Neural crest cell (in vitro differentiated cells): ENCODE results near the gene KIAA0040. TPM values are rescaled to one million over a fixed set of nuclear protein-coding genes. Genes with fewer than 3 reads are reported as not detected.

Experiments used
- DNase-seq: peaks from one replicate; pipeline ENCODE4 v3.0.0; 2021; ENCODE audit warnings: low read depth, mixed read lengths, low spot score
- H3K27ac Mint-ChIP-seq: one replicate; pipeline ENCODE4 v1.8.0; 2021; ENCODE audit warnings: mild to moderate bottlenecking, mixed read lengths; ENCODE audit not compliant: unreplicated experiment
- H3K27me3 Mint-ChIP-seq: 2 replicates; pipeline ENCODE4 v1.8.0; 2021; ENCODE audit warnings: low read depth, mild to moderate bottlenecking, mixed read lengths
- H3K36me3 Mint-ChIP-seq: 2 replicates; pipeline ENCODE4 v1.8.0; 2021; ENCODE audit warnings: low read depth, mild to moderate bottlenecking, mixed read lengths
- H3K4me1 Mint-ChIP-seq: 2 replicates; pipeline ENCODE4 v1.8.0; 2021; ENCODE audit warnings: mixed read lengths
- H3K4me3 Mint-ChIP-seq: one replicate; pipeline ENCODE4 v1.8.0; 2021; ENCODE audit warnings: mild to moderate bottlenecking, mixed read lengths
- H3K9me3 Mint-ChIP-seq: 2 replicates; pipeline ENCODE4 v1.8.0; 2021; ENCODE audit warnings: mixed read lengths
- total RNA-seq: library from RNA; stranded (reverse); gene quantifications from 2 replicates; pipeline ENCODE4 v1.2.1, GENCODE V29; 2021
- TF ChIP-seq, protein P1 (sequence below): fragments of 200-600 bp; sonication (generic); conservative IDR thresholded peaks from 2 replicates; pipeline ENCODE4 v1.5.0; 2021; ENCODE audit warnings: antibody characterized with exemption, mild to moderate bottlenecking

Gene KIAA0040
- total RNA-seq, 1 donor from 2014 or later = 0.42 TPM

DNA sequence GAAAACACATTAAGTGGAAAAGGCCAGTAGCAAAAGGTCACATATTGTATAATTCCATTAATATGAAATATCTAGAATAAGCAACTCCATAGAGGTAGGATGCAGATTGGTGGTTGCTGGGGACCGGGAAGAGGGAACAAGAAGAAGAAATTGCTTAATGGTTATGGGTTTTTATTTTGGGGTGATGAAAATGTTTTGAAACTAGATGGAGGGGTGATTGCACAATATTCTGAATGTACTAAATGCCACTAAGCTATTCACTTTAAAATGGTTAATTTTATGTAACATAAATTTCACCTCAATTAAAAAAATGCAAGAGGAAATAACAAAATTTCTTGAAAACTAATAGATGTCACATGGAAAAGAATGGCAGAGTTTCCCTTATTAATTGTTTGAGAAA, 6.7 kb downstream of the KIAA0040 start:
- no peaks in the 10 kb centered on the region for H3K9me3 Mint-ChIP-seq
- H3K27me3 Mint-ChIP-seq = peaks cover 41% of the 10 kb centered on the region
- no peak overlapping the region for H3K27ac Mint-ChIP-seq
- no peak for DNase-seq
- TF ChIP-seq, protein P1, sequence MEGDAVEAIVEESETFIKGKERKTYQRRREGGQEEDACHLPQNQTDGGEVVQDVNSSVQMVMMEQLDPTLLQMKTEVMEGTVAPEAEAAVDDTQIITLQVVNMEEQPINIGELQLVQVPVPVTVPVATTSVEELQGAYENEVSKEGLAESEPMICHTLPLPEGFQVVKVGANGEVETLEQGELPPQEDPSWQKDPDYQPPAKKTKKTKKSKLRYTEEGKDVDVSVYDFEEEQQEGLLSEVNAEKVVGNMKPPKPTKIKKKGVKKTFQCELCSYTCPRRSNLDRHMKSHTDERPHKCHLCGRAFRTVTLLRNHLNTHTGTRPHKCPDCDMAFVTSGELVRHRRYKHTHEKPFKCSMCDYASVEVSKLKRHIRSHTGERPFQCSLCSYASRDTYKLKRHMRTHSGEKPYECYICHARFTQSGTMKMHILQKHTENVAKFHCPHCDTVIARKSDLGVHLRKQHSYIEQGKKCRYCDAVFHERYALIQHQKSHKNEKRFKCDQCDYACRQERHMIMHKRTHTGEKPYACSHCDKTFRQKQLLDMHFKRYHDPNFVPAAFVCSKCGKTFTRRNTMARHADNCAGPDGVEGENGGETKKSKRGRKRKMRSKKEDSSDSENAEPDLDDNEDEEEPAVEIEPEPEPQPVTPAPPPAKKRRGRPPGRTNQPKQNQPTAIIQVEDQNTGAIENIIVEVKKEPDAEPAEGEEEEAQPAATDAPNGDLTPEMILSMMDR = no peak
- H3K4me3 Mint-ChIP-seq = no peak overlapping the region
- H3K4me1 Mint-ChIP-seq = no peaks in the 10 kb centered on the region
- H3K36me3 Mint-ChIP-seq = no peaks in the 10 kb centered on the region

DNA sequence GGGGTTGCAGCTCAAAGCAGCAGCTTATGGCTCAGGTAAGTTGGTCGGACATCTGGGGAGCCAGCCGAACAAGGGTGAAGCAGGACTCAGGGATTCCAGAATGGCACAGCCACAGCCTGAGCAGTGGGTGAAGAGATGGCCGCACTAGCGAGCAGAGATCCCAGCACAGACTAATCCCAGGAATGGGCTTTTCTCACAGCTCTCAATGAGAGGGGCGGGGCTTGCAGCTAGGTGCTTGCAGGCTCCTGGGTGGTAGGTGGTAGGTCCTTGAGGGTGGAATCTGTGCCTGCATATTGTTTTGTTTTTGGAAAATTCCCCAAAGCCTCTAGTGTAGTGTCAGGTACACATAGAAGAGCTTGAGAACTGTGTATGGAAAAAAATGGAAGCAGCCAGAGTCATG, 9.0 kb downstream of the KIAA0040 start:
- Mint-ChIP-seq H3K4me3 (no peak overlapping the region), H3K36me3 (no peaks in the 10 kb centered on the region), H3K9me3 (no peaks in the 10 kb centered on the region), H3K4me1 (no peaks in the 10 kb centered on the region), H3K27me3 (peaks cover 27% of the 10 kb centered on the region), H3K27ac (no peak overlapping the region)
- no peak for DNase-seq
- TF ChIP-seq, protein P1 = no peak

DNA sequence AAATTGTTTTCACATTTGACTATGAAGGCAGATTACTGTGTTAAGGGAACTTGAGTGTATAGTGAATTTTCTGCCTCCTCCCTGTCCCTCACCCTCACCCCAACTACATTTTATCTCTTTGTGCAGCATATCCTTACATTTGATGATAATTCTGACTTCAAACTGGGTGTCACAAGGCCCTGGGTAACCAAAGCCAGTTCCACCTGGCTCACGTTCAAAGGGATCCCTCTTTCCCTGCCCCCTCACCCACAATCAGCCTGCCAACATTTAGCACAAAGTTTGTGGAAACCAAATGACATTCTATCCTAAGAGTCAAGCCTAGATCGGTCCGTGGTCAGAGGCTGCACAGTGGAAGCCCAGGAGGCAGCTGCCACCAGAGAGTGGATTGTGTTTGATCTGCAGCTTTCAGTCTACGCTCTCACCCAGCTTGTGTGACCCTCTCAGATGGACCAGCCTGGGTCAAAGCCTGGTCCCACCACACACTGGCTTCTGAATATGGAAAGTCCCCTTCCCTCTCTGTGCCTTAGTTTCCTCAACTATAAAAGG, 10.3 kb downstream of the KIAA0040 start:
- no peak overlapping the region for H3K27ac Mint-ChIP-seq
- no peaks in the 10 kb centered on the region for H3K9me3 Mint-ChIP-seq
- peaks cover 22% of the 10 kb centered on the region for H3K27me3 Mint-ChIP-seq
- H3K36me3 Mint-ChIP-seq = no peaks in the 10 kb centered on the region
- H3K4me3 Mint-ChIP-seq = no peak overlapping the region
- DNase-seq = no peak
- no peaks in the 10 kb centered on the region for H3K4me1 Mint-ChIP-seq
- TF ChIP-seq, protein P1 = no peak

DNA sequence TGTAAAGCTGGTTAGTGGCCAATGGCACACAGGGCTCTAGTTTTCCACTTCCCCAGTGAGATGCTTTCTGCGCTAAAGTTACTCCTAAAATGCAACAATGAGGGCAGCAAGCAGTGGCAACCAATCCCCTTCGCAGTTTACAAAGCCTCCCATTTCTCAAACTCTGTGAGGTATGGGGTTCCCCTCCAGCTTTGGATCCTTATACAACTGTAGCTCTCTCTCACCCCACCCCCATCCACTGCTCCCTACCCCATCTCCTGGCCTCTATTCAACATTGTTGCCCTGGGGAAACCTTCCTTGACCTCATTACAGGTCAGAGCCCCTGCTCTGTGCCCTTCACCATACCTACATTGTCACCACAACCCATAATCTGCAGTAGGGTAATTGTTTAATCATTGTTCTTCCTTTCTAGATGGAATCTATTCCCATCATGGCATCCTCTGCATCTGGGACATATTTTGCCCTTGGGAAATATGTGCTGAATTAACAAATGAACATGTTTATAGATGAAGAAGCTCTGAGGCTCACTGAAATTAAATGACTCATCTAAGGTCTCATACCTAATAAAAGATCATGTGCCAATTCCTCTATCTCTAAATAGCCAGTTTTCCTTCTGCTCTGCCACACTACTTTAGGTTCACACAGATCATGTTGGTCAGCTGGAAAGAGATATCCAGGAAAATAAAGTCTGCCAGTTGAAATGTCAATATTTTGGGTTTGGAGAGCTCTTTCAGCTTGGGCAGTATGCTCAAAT, 12.6 kb downstream of the KIAA0040 start:
- no peaks in the 10 kb centered on the region for H3K4me1 Mint-ChIP-seq
- TF ChIP-seq, protein P1 = no peak
- no peaks in the 10 kb centered on the region for H3K9me3 Mint-ChIP-seq
- peaks cover 10% of the 10 kb centered on the region for H3K27me3 Mint-ChIP-seq
- H3K27ac Mint-ChIP-seq = no peak overlapping the region
- H3K4me3 Mint-ChIP-seq = no peak overlapping the region
- H3K36me3 Mint-ChIP-seq = no peaks in the 10 kb centered on the region
- DNase-seq = no peak

DNA sequence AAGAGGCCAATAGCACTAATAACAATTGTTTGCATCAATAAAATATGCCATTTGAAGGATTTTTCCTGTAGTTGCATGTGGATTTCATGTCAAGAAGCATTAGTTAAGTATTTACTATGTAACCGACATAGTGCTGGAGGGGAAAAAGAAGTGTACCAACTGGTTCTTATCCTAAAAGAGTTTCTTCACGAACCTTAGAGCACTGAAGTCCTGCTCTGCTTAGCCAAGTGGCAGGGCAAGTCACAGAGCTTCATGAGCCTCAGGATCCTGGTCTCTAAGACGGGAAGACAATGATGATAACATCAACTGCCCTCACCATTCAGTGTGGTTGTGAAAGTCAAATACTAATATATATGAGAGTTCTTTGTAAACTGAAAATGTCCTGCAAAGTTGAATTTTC, 14.1 kb downstream of the KIAA0040 start:
- no peak overlapping the region for H3K27ac Mint-ChIP-seq
- no peaks in the 10 kb centered on the region for H3K9me3 Mint-ChIP-seq
- TF ChIP-seq, protein P1 = no peak
- peaks cover 10% of the 10 kb centered on the region for H3K27me3 Mint-ChIP-seq
- H3K36me3 Mint-ChIP-seq = no peaks in the 10 kb centered on the region
- DNase-seq = no peak
- no peak overlapping the region for H3K4me3 Mint-ChIP-seq
- H3K4me1 Mint-ChIP-seq = no peaks in the 10 kb centered on the region
